Right cardiac atrium (tissue), 5 donors: ENCODE measurements around the gene HBEGF. TPM values are rescaled to one million over a fixed set of nuclear protein-coding genes. Genes with fewer than 3 reads are reported as not detected.

Experiments
- ATAC-seq, 2 donors: fragments of 200-7000 bp; cut with Tn5 transposase; one replicate each; pipeline versions ENCODE4 v1.8.0 to v1.9.1; 2020; ENCODE audit warnings: moderate library complexity in 2 of 2, mild to moderate bottlenecking in 1 of 2
- DNase-seq, 3 donors: peaks; one replicate each; pipeline ENCODE4 v3.0.0-alpha.2; 2020
- H3K27ac ChIP-seq: one replicate; pipeline ENCODE4 v1.5.1; 2013; ENCODE audit warnings: mild to moderate bottlenecking, low read length, control low read depth, moderate library complexity
- H3K27me3 ChIP-seq: one replicate; pipeline ENCODE4 v1.6.1; 2013; ENCODE audit not compliant: control insufficient read depth, insufficient read depth
- H3K4me1 ChIP-seq: one replicate; pipeline ENCODE4 v1.6.1; 2013; ENCODE audit warnings: low read length; ENCODE audit not compliant: control insufficient read depth, insufficient read depth
- H3K4me3 ChIP-seq: one replicate; pipeline ENCODE4 v1.5.1; 2013; ENCODE audit warnings: low read length, control low read depth
- H3K9me3 ChIP-seq: one replicate; pipeline ENCODE4 v1.6.1; 2013; ENCODE audit warnings: low read length; ENCODE audit not compliant: control insufficient read depth
- WGBS: extraction: QIAGEN DNeasy Blood & Tissue Kit; methylation state at CpG from one replicate; pipeline ENCODE4 v1.1.7; 2013; 5-methylcytosine and 5-hydroxymethylcytosine counted together
- intact Hi-C, 4 donors: fragments of 100-400 bp; cut with DNase I; formaldehyde crosslinking; loops; one replicate each; pipeline versions ENCODE4 v1.11.0 to v1.14.0; 2022 to 2023
- polyA plus RNA-seq: library from polyadenylated mRNA; stranded (reverse); fragments of 200-250 nt; gene quantifications from one replicate; pipeline ENCODE4 v1.2.3, GENCODE V29; 2013
- total RNA-seq, 4 donors: library from RNA; stranded (reverse); fragmentation: NEBNext Ultra II Directional; extraction: Animal tissue kit (Norgen Biotek cat#: 25700); gene quantifications; one replicate each; pipeline ENCODE4 v1.2.1, GENCODE V29; 2021
- donor health status: healthy with polysubstance abuse.
- donor health status: DM: no; HTN: yes; CAD: no.
- donor health status: DM: no; HTN: no; CAD: no.
- donor health status: DM: no; HTN: yes; CAD: no; lungs with severe emphysema.
- donor health status: DM: yes; HTN: yes; CAD: no.

The HBEGF gene
- total and polyA plus RNA-seq, 5 donors = 17.6 to 31.0 (median 20.8) TPM

- DNase-seq = no peak
- intact Hi-C loops = no loop called here
- ATAC-seq = no peak
- H3K27ac ChIP-seq = no peak overlapping the region
- 98% methylated on average over 1 of the region's 1 CpG for WGBS
- H3K4me1 ChIP-seq = peaks cover 19% of the 10 kb centered on the region
- H3K4me3 ChIP-seq = no peak overlapping the region
- no peaks in the 10 kb centered on the region for H3K27me3 ChIP-seq
- H3K9me3 ChIP-seq = no peaks in the 10 kb centered on the region
These were observed 8.5 kb downstream of the HBEGF start for GRCh38 chr5:140337880-140338279.

GRCh38 chr5:140336388-140336787 is 10.0 kb downstream of the HBEGF start:
- H3K27ac ChIP-seq = peak overlapping the region; percentile 91
- 19% methylated on average over 5 of the region's 5 CpGs for WGBS
- peaks cover 9% of the 10 kb centered on the region for H3K4me1 ChIP-seq
- no peak overlapping the region for H3K4me3 ChIP-seq
- H3K27me3 ChIP-seq = no peaks in the 10 kb centered on the region
- ATAC-seq = peak; percentile 48 to 66
- DNase-seq = peak in 2 of 3 donors; percentile 70 to 71
- H3K9me3 ChIP-seq = no peaks in the 10 kb centered on the region
- intact Hi-C loops = no loop called here

- intact Hi-C loops = no loop called here
- no peak for ATAC-seq
- Histone ChIP-seq H3K27ac (no peak overlapping the region), H3K4me1 (peaks cover 6% of the 10 kb centered on the region), H3K9me3 (no peaks in the 10 kb centered on the region), H3K27me3 (no peaks in the 10 kb centered on the region), H3K4me3 (no peak overlapping the region)
- WGBS = 69% methylated on average over 1 of the region's 1 CpG
- DNase-seq = no peak
These were observed 14.8 kb downstream of the HBEGF start for GRCh38 chr5:140331638-140332037.

- 70% methylated on average over 5 of the region's 5 CpGs for WGBS
These were observed 16.5 kb downstream of the HBEGF start for GRCh38 chr5:140329739-140330481.

GRCh38 chr5:140328036-140328764 is 18.2 kb downstream of the HBEGF start:
- no peak overlapping the region for H3K27ac ChIP-seq
- WGBS = 81% methylated on average over 8 of the region's 8 CpGs
- no peak for DNase-seq
- no peaks in the 10 kb centered on the region for H3K9me3 ChIP-seq
- no peaks in the 10 kb centered on the region for H3K27me3 ChIP-seq
- H3K4me1 ChIP-seq = peaks cover 10% of the 10 kb centered on the region
- intact Hi-C loops = no loop called here
- H3K4me3 ChIP-seq = no peak overlapping the region
- no peak for ATAC-seq

More at GRCh38 chr5:140329739-140330481, 16.5 kb downstream of the HBEGF start:
- DNase-seq = no peak
- ATAC-seq = peak; percentile 47 to 78
- Histone ChIP-seq H3K9me3 (no peaks in the 10 kb centered on the region), H3K4me3 (no peak overlapping the region), H3K27me3 (no peaks in the 10 kb centered on the region), H3K27ac (peak overlapping the region; percentile 67), H3K4me1 (no peaks in the 10 kb centered on the region)
- intact Hi-C loops = no loop called here

GRCh38 chr5:140327589-140327988 is 18.8 kb downstream of the HBEGF start:
- H3K27ac ChIP-seq = no peak overlapping the region
- H3K9me3 ChIP-seq = no peaks in the 10 kb centered on the region
- H3K4me1 ChIP-seq = peaks cover 13% of the 10 kb centered on the region
- H3K27me3 ChIP-seq = no peaks in the 10 kb centered on the region
- ATAC-seq (no peak), DNase-seq (no peak)
- H3K4me3 ChIP-seq = no peak overlapping the region
- intact Hi-C loops = no loop called here
- WGBS = 45% methylated on average over 2 of the region's 2 CpGs

- intact Hi-C loops = no loop called here
- 88% methylated on average over 3 of the region's 3 CpGs for WGBS
- H3K27me3 ChIP-seq = no peaks in the 10 kb centered on the region
- H3K4me1 ChIP-seq = peaks cover 13% of the 10 kb centered on the region
- no peak for DNase-seq
- no peak overlapping the region for H3K27ac ChIP-seq
- H3K9me3 ChIP-seq = no peaks in the 10 kb centered on the region
- no peak overlapping the region for H3K4me3 ChIP-seq
- ATAC-seq = no peak
These were observed 20.9 kb downstream of the HBEGF start for GRCh38 chr5:140325486-140325885.

- DNase-seq = no peak
- intact Hi-C loops = no loop called here
- peak in 1 of 2 donors; percentile 17 for ATAC-seq
- H3K4me1 ChIP-seq = peaks cover 13% of the 10 kb centered on the region
- peak overlapping the region; percentile 49 for H3K27ac ChIP-seq
- whole genome bisulfite sequencing = 24% methylated on average over 1 of the region's 1 CpG
- no peaks in the 10 kb centered on the region for H3K9me3 ChIP-seq
- H3K27me3 ChIP-seq = no peaks in the 10 kb centered on the region
- H3K4me3 ChIP-seq = no peak overlapping the region
These were observed 21.7 kb downstream of the HBEGF start for GRCh38 chr5:140324617-140325241.

GRCh38 chr5:140324041-140324600 is 22.3 kb downstream of the HBEGF start:
- Histone ChIP-seq H3K9me3 (no peaks in the 10 kb centered on the region), H3K27ac (peak overlapping the region; percentile 49), H3K4me1 (peaks cover 13% of the 10 kb centered on the region), H3K27me3 (no peaks in the 10 kb centered on the region), H3K4me3 (no peak overlapping the region)
- DNase-seq = no peak
- intact Hi-C loops = no loop called here
- ATAC-seq = no peak
- WGBS = 71% methylated on average over 5 of the region's 5 CpGs

- H3K4me1 ChIP-seq = peaks cover 13% of the 10 kb centered on the region
- peak; percentile 34 to 72 (median 71) for DNase-seq
- no peaks in the 10 kb centered on the region for H3K9me3 ChIP-seq
- ATAC-seq = peak; percentile 77 to 79
- WGBS = 43% methylated on average over 9 of the region's 9 CpGs
- H3K27ac ChIP-seq = peak overlapping the region; percentile 76
- no peaks in the 10 kb centered on the region for H3K27me3 ChIP-seq
- no peak overlapping the region for H3K4me3 ChIP-seq
- intact Hi-C loops = no loop called here
These were observed 23.4 kb downstream of the HBEGF start for GRCh38 chr5:140322751-140323731.
